ENCODE data around the gene P2RX1. TPM values are rescaled to one million over a fixed set of nuclear protein-coding genes. Genes with fewer than 3 reads are reported as not detected.

The P2RX1 gene
- total RNA-seq, 3 donors from 2014 or later = 2.5 to 4.9 (median 3.5) TPM

DNA sequence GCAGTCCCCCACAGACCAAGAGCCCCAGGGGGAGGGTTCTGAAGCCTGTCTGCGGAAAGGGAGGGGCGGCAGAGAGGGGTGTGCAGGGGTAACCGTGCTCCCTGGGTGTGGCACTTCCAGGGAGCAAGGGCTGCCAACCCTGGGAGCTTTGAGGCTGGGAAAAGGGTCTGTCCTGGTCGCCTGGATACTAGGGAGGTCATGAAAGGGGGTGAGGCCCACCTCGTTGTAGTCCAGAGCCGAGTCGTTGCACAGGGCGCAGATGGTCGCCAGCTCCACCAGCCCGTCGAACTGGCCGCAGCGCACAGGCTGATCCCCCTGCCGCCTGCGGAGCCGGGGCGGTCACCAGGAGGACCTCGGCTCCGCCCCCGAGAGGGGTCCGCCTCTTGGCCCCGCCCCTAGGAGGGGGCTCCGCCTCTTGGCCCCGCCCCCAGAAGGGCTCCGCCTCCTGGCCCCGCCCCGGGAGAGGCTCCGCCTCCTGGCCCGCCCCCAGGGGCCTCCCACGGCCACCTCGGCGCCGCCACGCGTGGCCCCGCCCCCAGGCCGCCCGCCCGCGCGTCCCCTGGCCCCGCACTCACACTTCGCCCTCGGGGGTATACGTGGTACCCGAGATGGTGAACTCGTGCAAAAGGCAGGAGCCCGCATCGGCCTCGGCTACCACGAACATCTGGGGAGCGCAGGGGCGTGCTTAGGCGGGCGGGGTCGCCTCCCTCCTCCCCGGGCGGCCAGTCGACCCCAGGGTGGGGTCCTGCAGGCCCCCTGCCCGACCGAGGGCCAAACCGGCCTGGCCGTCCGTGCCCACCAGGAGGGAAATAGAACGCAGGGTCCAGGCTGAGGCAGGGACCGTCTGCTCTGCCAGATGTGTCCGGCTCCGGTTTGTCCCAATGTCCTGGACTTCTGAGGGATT is 28.5 kb upstream of the P2RX1 start:
- intact Hi-C loops (cut with DNase I, micrococcal nuclease) = no loop called here
- no peaks in the 10 kb centered on the region for H3K4me1 ChIP-seq (ENCODE audit: low read depth)
- DNase-seq (peak in 1 of 3 donors; percentile 66), ATAC-seq (peak; percentile 82)
- H3K36me3 ChIP-seq (ENCODE audit: low read depth) = peaks cover 7% of the 10 kb centered on the region
- TF ChIP-seq, protein P1, sequence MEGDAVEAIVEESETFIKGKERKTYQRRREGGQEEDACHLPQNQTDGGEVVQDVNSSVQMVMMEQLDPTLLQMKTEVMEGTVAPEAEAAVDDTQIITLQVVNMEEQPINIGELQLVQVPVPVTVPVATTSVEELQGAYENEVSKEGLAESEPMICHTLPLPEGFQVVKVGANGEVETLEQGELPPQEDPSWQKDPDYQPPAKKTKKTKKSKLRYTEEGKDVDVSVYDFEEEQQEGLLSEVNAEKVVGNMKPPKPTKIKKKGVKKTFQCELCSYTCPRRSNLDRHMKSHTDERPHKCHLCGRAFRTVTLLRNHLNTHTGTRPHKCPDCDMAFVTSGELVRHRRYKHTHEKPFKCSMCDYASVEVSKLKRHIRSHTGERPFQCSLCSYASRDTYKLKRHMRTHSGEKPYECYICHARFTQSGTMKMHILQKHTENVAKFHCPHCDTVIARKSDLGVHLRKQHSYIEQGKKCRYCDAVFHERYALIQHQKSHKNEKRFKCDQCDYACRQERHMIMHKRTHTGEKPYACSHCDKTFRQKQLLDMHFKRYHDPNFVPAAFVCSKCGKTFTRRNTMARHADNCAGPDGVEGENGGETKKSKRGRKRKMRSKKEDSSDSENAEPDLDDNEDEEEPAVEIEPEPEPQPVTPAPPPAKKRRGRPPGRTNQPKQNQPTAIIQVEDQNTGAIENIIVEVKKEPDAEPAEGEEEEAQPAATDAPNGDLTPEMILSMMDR (IDR thresholded peaks at IDR 0.05) = no peak
- no peaks in the 10 kb centered on the region for H3K9me3 ChIP-seq
- H3K4me3 ChIP-seq = no peak overlapping the region

DNA sequence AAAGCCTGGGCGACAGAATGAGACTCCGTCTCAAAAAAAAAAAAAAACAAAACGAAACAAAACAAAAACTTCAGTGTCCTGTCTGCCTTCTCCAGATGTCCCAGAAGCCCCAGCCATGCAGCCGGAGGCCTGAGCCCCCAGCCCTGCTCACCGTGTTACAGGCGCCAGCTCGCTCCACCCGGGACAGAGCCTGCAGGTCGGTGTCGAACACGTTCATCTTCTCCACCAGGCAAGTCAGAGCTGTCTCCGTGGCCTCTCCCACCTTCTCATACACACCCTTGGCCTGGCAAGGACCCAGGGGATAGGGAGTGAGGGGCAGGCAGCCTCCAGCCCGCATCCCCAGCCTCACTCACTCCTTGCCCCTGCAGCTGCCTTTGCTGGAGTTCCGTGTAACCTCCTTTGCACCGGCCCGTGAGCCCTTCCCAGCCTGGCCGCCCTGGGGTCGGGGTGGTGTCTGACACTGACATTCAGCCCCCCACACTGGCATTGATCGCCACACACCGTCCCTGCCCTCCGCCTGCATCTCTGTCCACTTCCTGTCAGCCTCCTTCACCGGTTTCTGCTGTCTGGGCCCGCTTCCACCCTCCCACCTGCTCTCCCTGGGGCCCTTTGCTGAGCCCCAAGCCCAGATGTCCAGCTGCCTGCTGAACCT is 27.1 kb upstream of the P2RX1 start:
- peaks cover 7% of the 10 kb centered on the region for H3K36me3 ChIP-seq (ENCODE audit: low read depth)
- no peak for DNase-seq
- ATAC-seq = no peak

DNA sequence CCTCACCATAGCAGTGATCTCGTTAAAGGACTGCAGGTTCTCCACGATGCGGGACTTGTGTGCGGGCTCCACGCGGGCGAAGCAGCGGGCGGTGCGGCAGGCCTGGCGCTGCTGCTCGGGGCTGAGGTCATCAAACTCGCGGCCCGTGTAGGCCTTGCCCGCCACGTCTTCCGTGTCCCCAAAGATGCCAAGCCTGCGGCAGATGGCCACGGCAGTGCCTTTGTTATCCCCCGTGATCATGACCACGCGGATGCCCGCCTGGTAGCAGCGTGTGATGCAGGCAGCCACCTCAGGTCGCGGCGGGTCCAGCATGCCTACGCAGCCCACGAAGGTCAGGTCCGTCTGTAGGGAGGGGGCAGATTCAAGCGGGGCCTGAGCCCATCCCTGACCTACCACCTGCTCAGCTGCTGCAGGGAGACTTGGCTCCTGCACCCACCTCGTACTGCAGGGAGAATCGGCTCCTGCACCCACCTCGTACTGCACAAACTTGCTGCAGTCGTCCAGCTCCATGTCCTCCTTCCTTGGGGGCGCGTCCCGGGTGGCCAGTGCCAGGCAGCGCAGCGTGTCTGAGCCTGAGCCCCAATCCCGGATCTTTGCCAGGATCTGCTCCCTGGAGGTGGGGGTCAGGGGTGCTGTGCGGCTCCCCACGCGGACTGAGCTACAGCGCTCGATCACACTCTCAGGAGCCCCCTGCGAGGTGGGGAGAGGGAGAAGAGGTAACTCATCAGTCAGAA is 24.9 kb upstream of the P2RX1 start:
- Histone ChIP-seq H3K9me3 (no peaks in the 10 kb centered on the region), H3K4me3 (no peak overlapping the region), H3K4me1 (ENCODE audit: low read depth) (no peaks in the 10 kb centered on the region), H3K36me3 (ENCODE audit: low read depth) (no peaks in the 10 kb centered on the region)
- DNase-seq (no peak), ATAC-seq (no peak)
- intact Hi-C loops (cut with DNase I, micrococcal nuclease) = no loop called here
- TF ChIP-seq, protein P1 (IDR thresholded peaks at IDR 0.05) = no peak

More for the DNA sequence above, 27.1 kb upstream of the P2RX1 start:
- Histone ChIP-seq H3K4me3 (no peak overlapping the region), H3K9me3 (no peaks in the 10 kb centered on the region), H3K4me1 (ENCODE audit: low read depth) (no peaks in the 10 kb centered on the region)
- TF ChIP-seq, protein P1 (IDR thresholded peaks at IDR 0.05) = no peak
- intact Hi-C loops (cut with DNase I, micrococcal nuclease) = no loop called here

DNA sequence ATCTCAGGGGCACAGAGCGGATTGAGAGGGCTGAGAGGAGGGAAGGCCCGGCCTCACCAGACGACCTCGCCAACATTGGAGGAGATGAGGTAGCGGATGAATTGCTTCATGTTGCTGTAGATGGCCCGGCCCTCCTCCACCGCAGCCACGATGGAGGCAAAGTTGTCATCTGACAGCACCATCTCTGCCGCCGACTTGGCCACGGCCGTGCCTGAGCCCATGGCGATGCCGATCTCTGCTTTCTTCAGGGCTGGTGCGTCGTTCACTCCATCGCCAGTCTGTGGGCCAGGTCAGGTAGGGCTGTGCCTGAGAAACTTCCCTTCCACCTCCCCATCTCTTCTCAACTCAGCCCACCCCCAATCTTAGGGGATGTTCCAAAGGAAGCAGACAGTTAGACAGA is 21.1 kb upstream of the P2RX1 start:
- ATAC-seq = no peak
- Histone ChIP-seq H3K4me1 (ENCODE audit: low read depth) (no peaks in the 10 kb centered on the region), H3K36me3 (ENCODE audit: low read depth) (no peaks in the 10 kb centered on the region), H3K9me3 (no peaks in the 10 kb centered on the region), H3K4me3 (no peak overlapping the region)
- TF ChIP-seq, protein P1 (IDR thresholded peaks at IDR 0.05) = no peak
- intact Hi-C loops (cut with DNase I, micrococcal nuclease) = loop anchor here in 1 of 2 donors (10.0 kb wide), 1 partner anchor 67 kb away; no protein-coding TSS in a partner anchor
- no peak for DNase-seq

DNA sequence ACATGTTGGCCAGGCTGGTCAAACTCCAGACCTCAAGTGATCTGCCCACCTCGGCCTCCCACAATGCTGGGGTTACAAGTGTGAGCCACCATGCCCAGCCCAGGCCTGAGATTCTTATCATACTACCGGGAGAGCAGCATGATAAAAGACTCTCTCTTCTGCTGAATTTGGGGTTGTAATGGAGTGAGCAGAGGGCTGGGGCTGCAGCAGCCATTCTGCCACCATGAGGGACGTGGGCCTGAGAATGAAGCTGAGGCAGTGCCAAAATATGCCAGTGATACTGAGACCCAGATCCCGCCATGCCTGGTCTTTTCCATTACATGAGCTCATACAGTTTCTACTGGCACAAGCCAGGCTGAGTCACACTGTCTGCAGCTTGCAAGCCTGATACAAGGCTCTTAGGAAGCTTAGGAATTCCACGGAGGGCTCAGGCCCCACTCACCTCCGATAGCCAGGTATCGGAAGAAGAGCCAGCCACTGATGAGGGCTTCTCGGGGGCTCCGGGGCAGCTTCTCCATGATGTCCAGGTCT is 19.6 kb upstream of the P2RX1 start:
- no peaks in the 10 kb centered on the region for H3K9me3 ChIP-seq
- no peak for DNase-seq
- intact Hi-C loops (cut with DNase I, micrococcal nuclease) = loop anchor here in 1 of 2 donors (10.0 kb wide), 1 partner anchor 69 kb away; no protein-coding TSS in a partner anchor
- no peak overlapping the region for H3K4me3 ChIP-seq
- no peaks in the 10 kb centered on the region for H3K36me3 ChIP-seq (ENCODE audit: low read depth)
- ATAC-seq = no peak
- H3K4me1 ChIP-seq (ENCODE audit: low read depth) = no peaks in the 10 kb centered on the region
- TF ChIP-seq, protein P1 (IDR thresholded peaks at IDR 0.05) = no peak
